Measurements from ENCODE around the gene P3H3.
"Not testable (repeated sequence)": the region's sequence is repeated elsewhere in the genome, so short reads cannot be mapped to it uniquely, and the experiment has no call there.

Gene P3H3

GRCh38 chr12:6887460-6887859 is 59.3 kb downstream of the P3H3 start:
- H3K27me3 ChIP-seq (replicated peaks; ENCODE audit: control insufficient read depth, insufficient read depth, low read length), result no peaks in the 10 kb centered on the region
- H3K36me3 ChIP-seq (ENCODE audit: control insufficient read depth, insufficient read depth, low read length), result peaks cover 8% of the 10 kb centered on the region
- TF ChIP-seq, protein P1, sequence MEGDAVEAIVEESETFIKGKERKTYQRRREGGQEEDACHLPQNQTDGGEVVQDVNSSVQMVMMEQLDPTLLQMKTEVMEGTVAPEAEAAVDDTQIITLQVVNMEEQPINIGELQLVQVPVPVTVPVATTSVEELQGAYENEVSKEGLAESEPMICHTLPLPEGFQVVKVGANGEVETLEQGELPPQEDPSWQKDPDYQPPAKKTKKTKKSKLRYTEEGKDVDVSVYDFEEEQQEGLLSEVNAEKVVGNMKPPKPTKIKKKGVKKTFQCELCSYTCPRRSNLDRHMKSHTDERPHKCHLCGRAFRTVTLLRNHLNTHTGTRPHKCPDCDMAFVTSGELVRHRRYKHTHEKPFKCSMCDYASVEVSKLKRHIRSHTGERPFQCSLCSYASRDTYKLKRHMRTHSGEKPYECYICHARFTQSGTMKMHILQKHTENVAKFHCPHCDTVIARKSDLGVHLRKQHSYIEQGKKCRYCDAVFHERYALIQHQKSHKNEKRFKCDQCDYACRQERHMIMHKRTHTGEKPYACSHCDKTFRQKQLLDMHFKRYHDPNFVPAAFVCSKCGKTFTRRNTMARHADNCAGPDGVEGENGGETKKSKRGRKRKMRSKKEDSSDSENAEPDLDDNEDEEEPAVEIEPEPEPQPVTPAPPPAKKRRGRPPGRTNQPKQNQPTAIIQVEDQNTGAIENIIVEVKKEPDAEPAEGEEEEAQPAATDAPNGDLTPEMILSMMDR (IDR thresholded peaks at IDR 0.05; ENCODE audit: insufficient read depth, low read length, poor library complexity, severe bottlenecking), result no peak
- no peak overlapping the region for H3K4me3 ChIP-seq (replicated peaks; ENCODE audit: low read depth, low read length)
- no peak for DNase-seq (ENCODE audit: extremely low read depth, insufficient read length)

DNA sequence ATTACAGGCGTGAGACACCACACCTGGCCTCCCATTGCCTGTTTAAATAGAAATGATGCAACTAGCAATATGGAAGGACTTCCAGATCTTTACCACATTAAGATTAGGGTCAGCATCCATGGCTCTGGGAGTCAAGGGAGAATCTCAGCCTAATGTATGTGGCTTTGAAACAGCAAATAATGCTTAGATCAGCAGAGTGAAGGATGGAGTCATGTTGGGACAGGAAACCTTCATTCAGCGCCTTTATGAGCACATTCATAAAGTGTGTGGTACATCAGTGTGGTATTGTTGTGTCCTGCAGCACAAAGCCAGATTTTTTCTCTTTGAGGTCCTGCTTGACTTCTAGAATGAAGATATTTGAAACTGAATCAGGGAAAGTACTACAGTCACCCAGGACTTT is 60.2 kb downstream of the P3H3 start:
- TF ChIP-seq, protein P1 (IDR thresholded peaks at IDR 0.05; ENCODE audit: insufficient read depth, low read length, poor library complexity, severe bottlenecking), result no peak

GRCh38 chr12:6888794-6889193 is 60.6 kb downstream of the P3H3 start:
- not testable (repeated sequence) for H3K36me3 ChIP-seq (ENCODE audit: control insufficient read depth, insufficient read depth, low read length); H3K27me3 ChIP-seq (replicated peaks; ENCODE audit: control insufficient read depth, insufficient read depth, low read length); DNase-seq (ENCODE audit: extremely low read depth, insufficient read length); H3K4me3 ChIP-seq (replicated peaks; ENCODE audit: low read depth, low read length)

More for the DNA sequence above, 60.2 kb downstream of the P3H3 start:
- no peak for DNase-seq (ENCODE audit: extremely low read depth, insufficient read length)
- Histone ChIP-seq H3K27me3 (replicated peaks; ENCODE audit: control insufficient read depth, insufficient read depth, low read length) (no peaks in the 10 kb centered on the region), H3K4me3 (replicated peaks; ENCODE audit: low read depth, low read length) (no peak overlapping the region), H3K36me3 (ENCODE audit: control insufficient read depth, insufficient read depth, low read length) (peaks cover 8% of the 10 kb centered on the region)

All from GM06990 (cell line).